Activated CD4-positive, alpha-beta memory T cell treated with anti-CD3 and anti-CD28 coated beads, Interleukin-2, amount 10 ng/mL, durations not matched to agents 7 days and 5 days (primary cell): ENCODE data around the gene RHOF. TPM values are rescaled to one million over a fixed set of nuclear protein-coding genes. Genes with fewer than 3 reads are reported as not detected.
A peak's percentile ranks its signal among the peaks of the same experiment; 100 is the strongest.

Experiments
- CTCF ChIA-PET: fragments of 350-600 bp; sonication (Branson Sonifier 250); formaldehyde crosslinking; loops from one replicate; lab custom pipeline; 2021; ENCODE audit warnings: antibody characterized with exemption, inconsistent platforms; lab: Charles Lee
- POLR2A ChIA-PET: fragments of 350-600 bp; sonication (Branson Sonifier 250); formaldehyde crosslinking; loops from one replicate; lab custom pipeline; 2021; ENCODE audit warnings: antibody characterized with exemption; lab: Charles Lee
- DNase-seq: peaks from one replicate; pipeline ENCODE4 v3.0.0-alpha.2; 2020
- H3K27ac Mint-ChIP-seq: one replicate; pipeline ENCODE4 v1.8.0; 2021; ENCODE audit warnings: mild to moderate bottlenecking, mixed read lengths
- H3K27me3 Mint-ChIP-seq: one replicate; pipeline ENCODE4 v1.8.0; 2021; ENCODE audit warnings: mixed read lengths
- H3K36me3 Mint-ChIP-seq: one replicate; pipeline ENCODE4 v1.8.0; 2021; ENCODE audit warnings: low read depth, mixed read lengths
- H3K4me1 Mint-ChIP-seq: one replicate; pipeline ENCODE4 v1.8.0; 2021; ENCODE audit warnings: mixed read lengths
- H3K4me3 Mint-ChIP-seq: one replicate; pipeline ENCODE4 v1.8.0; 2021; ENCODE audit warnings: mild to moderate bottlenecking, mixed read lengths
- H3K9me3 Mint-ChIP-seq: one replicate; pipeline ENCODE4 v1.8.0; 2021; ENCODE audit warnings: mixed read lengths
- total RNA-seq, 2 experiments: library from RNA; stranded (reverse); gene quantifications; one replicate each; pipeline ENCODE4 v1.2.3, GENCODE V29; 2021

RHOF gene, protein sequence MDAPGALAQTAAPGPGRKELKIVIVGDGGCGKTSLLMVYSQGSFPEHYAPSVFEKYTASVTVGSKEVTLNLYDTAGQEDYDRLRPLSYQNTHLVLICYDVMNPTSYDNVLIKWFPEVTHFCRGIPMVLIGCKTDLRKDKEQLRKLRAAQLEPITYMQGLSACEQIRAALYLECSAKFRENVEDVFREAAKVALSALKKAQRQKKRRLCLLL
- 100 to 1,000 TPM; 157 to 163 TPM for total RNA-seq

DNA sequence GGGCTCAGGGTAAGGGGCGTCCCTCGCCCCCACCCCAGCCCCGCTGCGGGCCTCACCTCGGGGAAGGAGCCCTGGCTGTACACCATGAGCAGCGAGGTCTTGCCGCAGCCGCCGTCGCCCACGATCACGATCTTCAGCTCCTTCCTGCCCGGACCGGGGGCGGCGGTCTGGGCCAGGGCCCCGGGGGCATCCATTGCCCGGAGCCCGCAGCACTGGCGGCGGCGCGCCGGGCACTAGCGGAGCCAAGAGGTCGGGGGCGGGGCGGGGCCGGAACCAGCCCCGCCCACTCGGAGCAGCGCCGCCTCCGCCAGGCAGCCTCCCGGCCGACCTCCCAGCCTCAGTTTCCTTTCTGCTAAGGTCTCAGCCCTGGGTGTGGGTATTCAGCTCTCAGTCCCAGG, at the start of gene RHOF:
TSS of gene RHOF (minus strand) at position 249 of the 398 bp plus-strand sequence. CDS start at position 194, 55 bp downstream.
- CTCF ChIA-PET = interaction anchor here (0.6 to 19.6 kb wide), 21 partner anchors 13 to 542 kb away, joined by 3 to 683 read pairs (median 9); partner anchors contain the start of genes KDM2B, PSMD9, SETD1B and TMEM120B
- no peaks in the 10 kb centered on the region for H3K9me3 Mint-ChIP-seq
- H3K4me1 Mint-ChIP-seq = peaks cover 60% of the 10 kb centered on the region
- peak within 1 kb of the TSS; percentile 99 for H3K27ac Mint-ChIP-seq
- H3K27me3 Mint-ChIP-seq = no peaks in the 10 kb centered on the region
- peak; percentile 77 for DNase-seq
- POLR2A ChIA-PET = interaction anchor here (0.6 to 32.8 kb wide), 10 partner anchors 6 to 1441 kb away, joined by 3 to 1170 read pairs (median 7); partner anchors contain the start of genes ORAI1, PSMD9, RHOF and SETD1B
- H3K4me3 Mint-ChIP-seq = peak within 1 kb of the TSS; percentile 92
- H3K36me3 Mint-ChIP-seq = peaks cover 47% of the 10 kb centered on the region

DNA sequence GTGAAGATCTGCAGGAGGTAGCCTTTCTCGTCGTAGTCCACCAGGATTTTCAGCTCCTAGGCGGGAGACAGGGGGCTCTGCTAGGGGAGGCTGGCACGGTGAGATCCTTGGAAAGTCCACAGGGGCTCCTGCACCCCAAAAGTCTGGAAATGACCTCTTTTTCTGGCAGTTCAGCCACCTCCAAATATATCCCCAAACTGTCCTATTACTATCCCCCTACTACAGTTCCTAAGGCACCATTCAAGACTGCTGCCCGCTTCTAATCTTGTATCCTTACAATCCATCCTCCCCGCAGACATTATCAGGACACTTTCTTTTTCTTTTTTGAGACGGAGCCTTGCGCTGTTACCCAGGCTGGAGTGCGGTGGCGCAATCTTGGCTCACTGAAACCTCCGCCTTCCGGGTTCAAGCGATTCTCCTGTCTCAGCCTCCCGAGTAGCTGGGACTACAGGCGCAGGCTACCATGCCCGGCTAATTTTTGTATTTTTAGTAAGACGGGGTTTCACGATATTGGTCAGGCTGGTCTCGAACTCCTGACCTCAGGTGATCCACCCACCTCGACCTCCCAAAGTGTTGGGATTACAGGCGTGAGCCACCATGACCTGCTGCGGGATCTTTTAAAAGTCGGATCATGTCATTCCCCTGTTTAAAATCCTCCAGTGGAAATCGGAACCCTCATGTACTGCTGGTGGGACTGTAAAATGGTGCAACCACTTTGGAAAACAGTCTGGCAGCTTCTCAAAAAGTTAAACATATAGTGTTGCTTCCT, 46.7 kb upstream of the RHOF start:
- ChIA-PET CTCF (interaction anchor here (1.2 to 2.2 kb wide), 3 partner anchors 29 to 48 kb away, joined by 3 to 7 read pairs (median 3); partner anchors contain the start of gene PSMD9), POLR2A (interaction anchor here (1.1 to 1.9 kb wide), 2 partner anchors 38 to 48 kb away, joined by 3 to 4 read pairs; partner anchors contain the start of gene PSMD9)
- H3K4me1 Mint-ChIP-seq = peaks cover 22% of the 10 kb centered on the region
- no peak for DNase-seq
- H3K27ac Mint-ChIP-seq = peak overlapping the region; percentile 84
- H3K9me3 Mint-ChIP-seq = no peaks in the 10 kb centered on the region
- H3K36me3 Mint-ChIP-seq = no peaks in the 10 kb centered on the region
- H3K4me3 Mint-ChIP-seq = peak overlapping the region; percentile 97
- no peaks in the 10 kb centered on the region for H3K27me3 Mint-ChIP-seq

DNA sequence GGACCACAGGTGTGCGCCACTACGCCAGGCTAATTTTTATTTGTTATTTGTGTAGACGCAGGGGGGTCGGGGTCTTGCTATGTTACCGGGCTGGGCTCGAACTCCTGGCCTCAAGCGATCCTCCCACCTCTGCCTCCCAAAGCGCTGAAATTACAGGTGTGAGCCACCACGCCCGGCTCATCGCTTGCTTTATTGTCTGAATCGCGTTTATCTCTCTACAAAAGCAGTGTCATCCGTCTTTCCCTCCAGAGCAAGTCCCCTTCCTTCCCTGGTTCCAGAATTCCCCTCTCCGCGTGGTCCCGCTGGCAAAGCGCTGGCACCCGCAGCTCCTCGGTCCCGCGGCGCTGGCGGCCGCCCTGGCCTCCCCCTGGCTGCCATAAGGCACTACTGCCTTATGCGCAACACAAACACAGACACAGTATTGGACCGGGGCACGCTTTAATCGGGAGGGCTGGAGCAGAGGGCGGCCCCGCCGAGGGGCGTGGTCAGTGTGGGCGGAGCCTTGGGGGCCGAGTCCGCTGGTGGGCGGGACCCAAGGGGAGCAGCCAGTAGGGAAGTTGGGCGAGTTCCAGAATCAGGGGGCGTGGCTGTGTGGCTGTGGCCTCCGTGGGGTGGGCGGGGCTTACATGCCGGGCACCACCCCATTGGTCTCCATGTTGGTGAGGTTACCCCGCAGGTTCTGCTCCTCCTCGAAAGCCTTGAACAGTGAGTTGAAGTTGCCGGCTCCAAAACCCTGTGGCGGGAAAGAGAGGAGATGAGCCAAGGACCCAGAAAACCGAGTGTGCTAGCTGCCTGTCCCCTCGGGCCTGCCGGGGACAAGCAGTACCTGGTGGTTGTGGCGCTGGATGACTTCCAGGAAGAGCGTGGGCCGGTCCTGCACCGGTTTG, 45.9 kb upstream of the RHOF start:
- ChIA-PET POLR2A (interaction anchor here (1.1 to 1.9 kb wide), 4 partner anchors 10 to 49 kb away, joined by 3 to 4 read pairs (median 4); partner anchors contain the start of gene PSMD9), CTCF (interaction anchor here (0.6 to 3.2 kb wide), 6 partner anchors 28 to 197 kb away, joined by 3 to 12 read pairs (median 4); no protein-coding TSS in a partner anchor)
- peak; percentile 99 for DNase-seq
- peak overlapping the region; percentile 84 for H3K27ac Mint-ChIP-seq
- no peaks in the 10 kb centered on the region for H3K27me3 Mint-ChIP-seq
- peak overlapping the region; percentile 97 for H3K4me3 Mint-ChIP-seq
- no peaks in the 10 kb centered on the region for H3K9me3 Mint-ChIP-seq
- peaks cover 22% of the 10 kb centered on the region for H3K4me1 Mint-ChIP-seq
- no peaks in the 10 kb centered on the region for H3K36me3 Mint-ChIP-seq

DNA sequence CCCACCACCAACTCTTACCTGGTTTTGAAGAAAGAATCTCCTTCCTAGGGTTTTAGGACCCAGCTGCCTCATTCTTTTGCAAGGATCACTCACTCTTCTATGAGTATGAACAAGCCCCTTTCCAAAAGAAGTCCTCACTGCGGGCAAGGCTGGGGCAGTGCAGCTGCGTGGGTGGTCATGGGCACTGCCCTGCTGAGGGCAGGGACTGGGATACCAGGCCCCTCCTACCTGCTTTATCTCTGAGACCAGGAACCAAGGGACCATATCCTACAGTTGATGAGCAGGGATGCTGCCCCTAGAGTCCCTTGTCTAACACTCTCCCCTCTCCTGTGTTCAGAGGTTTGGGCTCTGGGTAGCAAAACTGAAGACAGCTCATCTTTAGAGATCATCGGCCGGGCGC, 44.6 kb upstream of the RHOF start:
- ChIA-PET POLR2A (interaction anchor here (1.6 to 1.9 kb wide), 3 partner anchors 9 to 43 kb away, joined by 3 to 4 read pairs (median 4); no protein-coding TSS in a partner anchor), CTCF (interaction anchor here (1.5 to 3.2 kb wide), 4 partner anchors 26 to 45 kb away, joined by 3 to 12 read pairs (median 7); no protein-coding TSS in a partner anchor)
- no peaks in the 10 kb centered on the region for H3K27me3 Mint-ChIP-seq
- H3K4me3 Mint-ChIP-seq = no peak overlapping the region
- no peaks in the 10 kb centered on the region for H3K9me3 Mint-ChIP-seq
- no peak overlapping the region for H3K27ac Mint-ChIP-seq
- no peaks in the 10 kb centered on the region for H3K36me3 Mint-ChIP-seq
- DNase-seq = no peak
- H3K4me1 Mint-ChIP-seq = peaks cover 21% of the 10 kb centered on the region

DNA sequence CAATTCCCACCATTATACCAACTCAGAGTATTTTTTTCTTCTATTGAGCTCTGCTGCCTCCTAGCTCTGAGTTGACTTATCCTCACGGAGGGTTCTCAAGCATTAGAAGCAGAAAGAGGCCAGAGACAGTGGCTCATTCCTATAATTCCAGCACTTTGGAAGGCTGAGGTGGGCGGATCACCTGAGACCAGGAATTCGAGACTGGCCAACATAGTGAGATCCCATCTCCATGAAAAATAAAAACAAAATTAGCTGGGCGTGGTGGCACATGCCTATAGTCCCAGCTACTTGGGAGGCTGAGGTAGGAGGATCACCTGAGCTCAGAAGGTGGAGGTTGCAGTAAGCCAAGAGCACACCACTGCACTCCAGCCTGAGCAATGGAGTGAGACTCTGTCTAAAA, 44.2 kb upstream of the RHOF start:
- no peaks in the 10 kb centered on the region for H3K9me3 Mint-ChIP-seq
- CTCF ChIA-PET = interaction anchor here (1.1 to 3.2 kb wide), 5 partner anchors 26 to 46 kb away, joined by 3 to 12 read pairs (median 3); no protein-coding TSS in a partner anchor
- no peak overlapping the region for H3K4me3 Mint-ChIP-seq
- no peaks in the 10 kb centered on the region for H3K27me3 Mint-ChIP-seq
- H3K4me1 Mint-ChIP-seq = peaks cover 21% of the 10 kb centered on the region
- peaks cover under 1% of the 10 kb centered on the region for H3K36me3 Mint-ChIP-seq
- no peak overlapping the region for H3K27ac Mint-ChIP-seq
- POLR2A ChIA-PET = interaction anchor here (1.6 kb wide), 2 partner anchors 9 to 43 kb away, joined by 3 to 4 read pairs; no protein-coding TSS in a partner anchor
- no peak for DNase-seq

DNA sequence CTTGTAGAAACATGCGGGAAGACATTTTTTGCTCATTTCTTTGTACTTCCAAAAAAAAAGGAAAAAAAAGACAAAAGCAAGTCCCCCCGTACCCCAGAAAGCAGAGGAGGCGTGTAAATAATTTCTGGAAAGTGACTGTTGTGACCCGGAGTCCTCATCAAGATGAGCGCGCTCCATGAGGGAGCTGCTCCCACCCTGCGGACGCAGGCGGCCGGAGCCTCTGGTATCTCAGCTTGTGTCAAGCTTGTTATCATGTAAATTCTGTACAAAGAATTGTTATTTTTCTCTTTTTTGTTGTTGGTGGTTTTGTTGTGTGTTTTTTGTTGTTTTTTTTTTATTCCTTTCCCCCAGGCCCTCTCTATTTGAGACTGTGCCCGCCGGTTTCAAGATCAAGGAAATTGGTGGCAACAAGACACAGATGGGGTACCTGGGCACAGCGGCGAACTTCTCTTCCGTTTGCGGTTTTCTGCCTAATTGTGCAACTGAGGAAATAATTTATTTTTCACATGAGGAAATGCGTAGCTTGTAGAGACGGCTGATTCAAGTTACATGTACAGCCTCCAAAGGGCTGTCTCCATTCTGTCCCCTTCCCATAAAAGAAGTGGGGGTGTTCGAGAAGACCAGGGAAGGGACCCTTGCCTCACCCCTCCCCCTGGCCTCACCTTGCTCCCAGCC, 38.2 kb upstream of the RHOF start:
- H3K27ac Mint-ChIP-seq = no peak overlapping the region
- no peaks in the 10 kb centered on the region for H3K9me3 Mint-ChIP-seq
- DNase-seq = no peak
- no peak overlapping the region for H3K4me3 Mint-ChIP-seq
- H3K36me3 Mint-ChIP-seq = peaks cover 41% of the 10 kb centered on the region
- no peaks in the 10 kb centered on the region for H3K27me3 Mint-ChIP-seq
- H3K4me1 Mint-ChIP-seq = no peaks in the 10 kb centered on the region
- POLR2A ChIA-PET = no interaction called here
- CTCF ChIA-PET = interaction anchor here (0.7 kb wide), 1 partner anchor 64 kb away, joined by 3 read pairs; no protein-coding TSS in a partner anchor

DNA sequence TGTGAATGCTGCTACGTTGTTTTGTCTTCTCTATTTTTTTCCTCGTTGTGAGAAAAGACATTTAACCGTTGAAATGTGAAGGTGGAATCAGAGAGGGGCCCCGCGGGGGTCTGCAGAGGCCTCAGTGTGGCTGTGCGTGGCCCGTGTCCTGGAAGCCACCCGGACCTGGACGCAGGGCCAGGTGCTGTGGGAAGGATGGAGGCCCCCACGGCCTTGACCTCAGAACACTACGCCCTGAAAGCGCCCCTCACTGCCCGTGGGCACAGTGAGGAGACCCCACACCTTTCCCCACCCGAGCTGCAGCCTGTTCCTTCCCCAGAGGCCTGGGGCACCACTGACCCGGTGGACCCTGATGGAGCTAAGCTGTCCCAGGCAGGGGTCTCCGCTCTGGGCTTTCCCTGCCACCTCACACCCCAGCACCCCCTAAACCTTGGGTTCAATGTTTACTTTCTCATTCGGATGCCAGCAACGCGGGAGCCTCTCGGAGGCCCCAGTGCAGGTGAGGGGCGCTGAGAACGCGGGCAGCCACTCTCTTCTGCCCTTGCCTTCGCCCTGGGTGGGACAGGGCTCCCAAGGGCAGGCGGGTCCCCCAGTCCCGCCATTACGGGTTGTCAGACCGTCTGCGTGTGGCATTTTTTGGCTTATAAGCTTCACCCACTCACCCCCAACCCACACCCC, 37.2 kb upstream of the RHOF start:
- H3K27me3 Mint-ChIP-seq = no peaks in the 10 kb centered on the region
- no peak overlapping the region for H3K27ac Mint-ChIP-seq
- CTCF ChIA-PET = no interaction called here
- H3K4me1 Mint-ChIP-seq = no peaks in the 10 kb centered on the region
- no peak overlapping the region for H3K4me3 Mint-ChIP-seq
- H3K9me3 Mint-ChIP-seq = no peaks in the 10 kb centered on the region
- DNase-seq = no peak
- POLR2A ChIA-PET = no interaction called here
- peaks cover 48% of the 10 kb centered on the region for H3K36me3 Mint-ChIP-seq

DNA sequence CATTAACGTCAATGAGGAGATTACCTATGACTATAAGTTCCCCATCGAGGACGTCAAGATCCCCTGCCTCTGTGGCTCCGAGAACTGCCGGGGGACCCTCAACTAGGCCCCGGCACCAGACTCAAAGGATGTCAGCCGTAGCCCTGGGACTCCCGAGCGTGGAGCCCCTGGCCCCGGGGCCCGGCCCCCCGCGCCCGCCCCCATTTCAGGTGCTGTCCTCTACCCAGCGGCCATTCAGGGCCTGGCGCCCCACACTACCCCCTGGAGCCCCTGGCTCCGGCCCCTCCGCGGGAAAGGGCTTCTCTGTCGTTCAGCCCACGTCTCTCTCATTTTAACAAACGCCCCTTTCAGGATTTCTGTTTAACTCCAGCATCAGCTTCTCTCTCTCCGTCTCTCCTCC, 36.6 kb upstream of the RHOF start:
- Mint-ChIP-seq H3K36me3 (peaks cover 50% of the 10 kb centered on the region), H3K27ac (no peak overlapping the region), H3K4me3 (no peak overlapping the region), H3K9me3 (no peaks in the 10 kb centered on the region), H3K27me3 (no peaks in the 10 kb centered on the region), H3K4me1 (no peaks in the 10 kb centered on the region)
- POLR2A ChIA-PET = no interaction called here
- CTCF ChIA-PET = no interaction called here
- DNase-seq = no peak

DNA sequence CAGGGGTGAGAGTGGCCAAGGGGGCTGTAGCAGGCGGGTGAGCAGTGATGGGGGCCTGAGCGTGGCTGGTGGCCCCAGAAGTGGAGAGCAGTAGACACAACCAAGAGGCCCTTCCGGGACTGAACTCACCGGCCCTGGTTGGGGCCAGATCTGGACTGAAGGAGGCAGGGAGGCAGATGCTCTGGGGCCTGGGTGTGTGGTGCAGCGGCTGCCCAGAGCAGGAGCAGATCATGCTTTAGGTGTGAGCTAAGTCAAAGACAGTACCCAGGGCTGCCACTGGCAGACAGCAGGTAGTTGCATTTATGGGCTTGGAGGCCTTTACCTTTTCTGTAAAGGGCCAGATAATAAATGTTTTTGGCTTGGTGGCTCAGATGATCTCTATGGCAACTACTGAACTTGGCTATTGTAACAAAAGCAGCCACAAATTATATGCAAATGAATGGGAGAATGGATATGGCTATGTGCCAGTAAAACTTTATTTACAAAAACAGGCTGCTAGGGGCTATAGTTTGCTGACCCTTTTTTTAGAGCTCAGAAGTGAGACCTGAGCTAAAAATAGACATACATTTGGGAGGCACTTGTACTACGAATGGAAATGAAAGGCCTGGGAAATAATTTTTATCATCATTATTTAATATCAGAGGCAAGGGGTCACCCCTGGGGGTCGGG, 35.9 kb upstream of the RHOF start:
- ChIA-PET CTCF (interaction anchor here (0.6 kb wide), 1 partner anchor 26 kb away, joined by 3 read pairs; no protein-coding TSS in a partner anchor), POLR2A (interaction anchor here (1.5 kb wide), 1 partner anchor 9 kb away, joined by 3 read pairs; no protein-coding TSS in a partner anchor)
- Mint-ChIP-seq H3K4me3 (no peak overlapping the region), H3K27ac (no peak overlapping the region), H3K9me3 (no peaks in the 10 kb centered on the region), H3K36me3 (peaks cover 53% of the 10 kb centered on the region), H3K27me3 (no peaks in the 10 kb centered on the region), H3K4me1 (no peaks in the 10 kb centered on the region)
- no peak for DNase-seq

DNA sequence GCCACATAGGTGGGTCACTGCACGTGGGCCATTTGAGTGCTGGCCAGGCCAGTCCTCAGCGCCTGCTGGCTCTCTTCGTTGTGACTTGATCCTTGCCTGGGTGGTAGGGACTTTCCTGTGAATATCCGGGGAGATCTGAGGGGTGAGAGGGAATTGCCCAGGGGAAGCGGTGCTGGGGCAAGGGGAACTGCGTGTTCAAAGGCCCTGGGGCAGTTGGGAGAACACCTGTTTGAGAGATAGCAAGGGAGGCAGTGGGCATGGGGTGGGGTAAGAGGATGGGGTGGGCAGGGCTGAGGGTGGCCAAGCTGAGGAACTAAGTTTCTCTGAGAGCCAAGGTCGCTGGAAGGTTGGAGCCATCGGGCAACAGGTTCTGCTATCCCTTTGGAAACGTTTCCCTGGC, 35.3 kb upstream of the RHOF start:
- no peaks in the 10 kb centered on the region for H3K4me1 Mint-ChIP-seq
- POLR2A ChIA-PET = interaction anchor here (1.5 kb wide), 1 partner anchor 10 kb away, joined by 3 read pairs; no protein-coding TSS in a partner anchor
- H3K4me3 Mint-ChIP-seq = no peak overlapping the region
- no peaks in the 10 kb centered on the region for H3K27me3 Mint-ChIP-seq
- no peaks in the 10 kb centered on the region for H3K9me3 Mint-ChIP-seq
- CTCF ChIA-PET = interaction anchor here (0.6 to 3.1 kb wide), 2 partner anchors 27 to 34 kb away, joined by 3 to 16 read pairs; partner anchors contain the start of gene RHOF
- peaks cover 57% of the 10 kb centered on the region for H3K36me3 Mint-ChIP-seq
- no peak for DNase-seq
- no peak overlapping the region for H3K27ac Mint-ChIP-seq
